ENCODE results near the gene PRR13.

DNA sequence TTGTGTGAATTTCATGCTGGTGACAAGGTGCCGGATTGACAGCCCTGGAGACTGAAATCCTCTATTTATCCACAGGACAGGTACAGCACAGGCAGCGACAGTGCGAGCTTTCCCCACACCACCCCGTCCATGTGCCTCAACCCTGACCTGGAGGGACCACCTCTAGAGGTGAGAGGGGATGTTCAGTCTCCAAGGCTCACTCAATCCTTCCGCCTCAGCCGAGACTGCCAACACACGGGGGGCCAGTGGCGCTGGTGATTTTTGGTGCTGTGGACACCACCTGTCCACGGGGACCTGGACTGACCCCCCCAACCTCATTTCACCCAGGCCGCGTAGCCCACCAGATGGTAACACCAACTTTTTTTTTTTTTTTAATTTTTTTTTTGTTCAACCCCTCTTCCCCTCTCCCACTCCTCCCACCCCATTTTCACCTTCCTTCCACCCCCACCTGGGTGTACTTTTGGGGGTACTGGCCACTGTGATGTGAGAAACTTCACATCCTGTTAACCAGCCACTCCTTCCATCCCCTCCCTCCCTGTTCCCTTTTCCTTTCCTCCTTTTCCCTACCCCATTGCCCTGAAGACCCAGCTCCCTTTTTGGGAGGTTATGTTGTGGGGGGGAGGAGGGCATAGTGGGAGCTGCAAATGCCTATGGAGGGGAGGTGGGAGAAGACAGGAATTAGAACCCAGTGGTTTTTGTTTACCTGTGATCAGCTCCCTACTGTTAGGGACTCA lies 23.3 kb downstream of the PRR13 start:
- TF ChIP-seq SIRT6 (IDR thresholded peaks at IDR 0.05; ENCODE audit: low read depth, low read length) (no peak), CREM (IDR thresholded peaks at IDR 0.05; ENCODE audit: low read depth) (no peak), GABPA (tag; conservative IDR thresholded peaks at IDR 0.05; ENCODE audit: low read depth) (no peak), CEBPB (tag; IDR thresholded peaks at IDR 0.05) (no peak), ZNF75A (CRISPR knock-in tag; IDR thresholded peaks at IDR 0.05) (no peak), NCOA1 (IDR thresholded peaks at IDR 0.05; ENCODE audit: low read depth) (no peak), ZNF707 (CRISPR knock-in tag; conservative IDR thresholded peaks at IDR 0.05) (no peak)
- TF ChIP-seq, protein P1, sequence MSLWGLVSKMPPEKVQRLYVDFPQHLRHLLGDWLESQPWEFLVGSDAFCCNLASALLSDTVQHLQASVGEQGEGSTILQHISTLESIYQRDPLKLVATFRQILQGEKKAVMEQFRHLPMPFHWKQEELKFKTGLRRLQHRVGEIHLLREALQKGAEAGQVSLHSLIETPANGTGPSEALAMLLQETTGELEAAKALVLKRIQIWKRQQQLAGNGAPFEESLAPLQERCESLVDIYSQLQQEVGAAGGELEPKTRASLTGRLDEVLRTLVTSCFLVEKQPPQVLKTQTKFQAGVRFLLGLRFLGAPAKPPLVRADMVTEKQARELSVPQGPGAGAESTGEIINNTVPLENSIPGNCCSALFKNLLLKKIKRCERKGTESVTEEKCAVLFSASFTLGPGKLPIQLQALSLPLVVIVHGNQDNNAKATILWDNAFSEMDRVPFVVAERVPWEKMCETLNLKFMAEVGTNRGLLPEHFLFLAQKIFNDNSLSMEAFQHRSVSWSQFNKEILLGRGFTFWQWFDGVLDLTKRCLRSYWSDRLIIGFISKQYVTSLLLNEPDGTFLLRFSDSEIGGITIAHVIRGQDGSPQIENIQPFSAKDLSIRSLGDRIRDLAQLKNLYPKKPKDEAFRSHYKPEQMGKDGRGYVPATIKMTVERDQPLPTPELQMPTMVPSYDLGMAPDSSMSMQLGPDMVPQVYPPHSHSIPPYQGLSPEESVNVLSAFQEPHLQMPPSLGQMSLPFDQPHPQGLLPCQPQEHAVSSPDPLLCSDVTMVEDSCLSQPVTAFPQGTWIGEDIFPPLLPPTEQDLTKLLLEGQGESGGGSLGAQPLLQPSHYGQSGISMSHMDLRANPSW (CRISPR knock-in tag; IDR thresholded peaks at IDR 0.05) = no peak
- TF ChIP-seq, protein P2, sequence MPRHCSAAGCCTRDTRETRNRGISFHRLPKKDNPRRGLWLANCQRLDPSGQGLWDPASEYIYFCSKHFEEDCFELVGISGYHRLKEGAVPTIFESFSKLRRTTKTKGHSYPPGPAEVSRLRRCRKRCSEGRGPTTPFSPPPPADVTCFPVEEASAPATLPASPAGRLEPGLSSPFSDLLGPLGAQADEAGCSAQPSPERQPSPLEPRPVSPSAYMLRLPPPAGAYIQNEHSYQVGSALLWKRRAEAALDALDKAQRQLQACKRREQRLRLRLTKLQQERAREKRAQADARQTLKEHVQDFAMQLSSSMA (CRISPR knock-in tag; IDR thresholded peaks at IDR 0.05) = no peak
- TF ChIP-seq, protein P3, sequence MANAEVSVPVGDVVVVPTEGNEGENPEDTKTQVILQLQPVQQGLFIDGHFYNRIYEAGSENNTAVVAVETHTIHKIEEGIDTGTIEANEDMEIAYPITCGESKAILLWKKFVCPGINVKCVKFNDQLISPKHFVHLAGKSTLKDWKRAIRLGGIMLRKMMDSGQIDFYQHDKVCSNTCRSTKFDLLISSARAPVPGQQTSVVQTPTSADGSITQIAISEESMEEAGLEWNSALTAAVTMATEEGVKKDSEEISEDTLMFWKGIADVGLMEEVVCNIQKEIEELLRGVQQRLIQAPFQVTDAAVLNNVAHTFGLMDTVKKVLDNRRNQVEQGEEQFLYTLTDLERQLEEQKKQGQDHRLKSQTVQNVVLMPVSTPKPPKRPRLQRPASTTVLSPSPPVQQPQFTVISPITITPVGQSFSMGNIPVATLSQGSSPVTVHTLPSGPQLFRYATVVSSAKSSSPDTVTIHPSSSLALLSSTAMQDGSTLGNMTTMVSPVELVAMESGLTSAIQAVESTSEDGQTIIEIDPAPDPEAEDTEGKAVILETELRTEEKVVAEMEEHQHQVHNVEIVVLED (CRISPR knock-in tag; IDR thresholded peaks at IDR 0.05) = no peak

All from K562 (cell line).